HG03045 (cell line): ENCODE data around the gene SSH3.
"Not testable (repeated sequence)": the region's sequence is repeated elsewhere in the genome, so short reads cannot be mapped to it uniquely, and the experiment has no call there.

Source experiments
- ATAC-seq: cut with Tn5 transposase; IDR thresholded peaks from one replicate; pipeline ENCODE4 v1.9.1; 2021; ENCODE audit warnings: mild to moderate bottlenecking, moderate library complexity; ENCODE audit not compliant: unreplicated experiment

The SSH3 gene

GRCh38 chr11:67310246-67311050 is 7.1 kb downstream of the SSH3 start:
- no peak for ATAC-seq

DNA sequence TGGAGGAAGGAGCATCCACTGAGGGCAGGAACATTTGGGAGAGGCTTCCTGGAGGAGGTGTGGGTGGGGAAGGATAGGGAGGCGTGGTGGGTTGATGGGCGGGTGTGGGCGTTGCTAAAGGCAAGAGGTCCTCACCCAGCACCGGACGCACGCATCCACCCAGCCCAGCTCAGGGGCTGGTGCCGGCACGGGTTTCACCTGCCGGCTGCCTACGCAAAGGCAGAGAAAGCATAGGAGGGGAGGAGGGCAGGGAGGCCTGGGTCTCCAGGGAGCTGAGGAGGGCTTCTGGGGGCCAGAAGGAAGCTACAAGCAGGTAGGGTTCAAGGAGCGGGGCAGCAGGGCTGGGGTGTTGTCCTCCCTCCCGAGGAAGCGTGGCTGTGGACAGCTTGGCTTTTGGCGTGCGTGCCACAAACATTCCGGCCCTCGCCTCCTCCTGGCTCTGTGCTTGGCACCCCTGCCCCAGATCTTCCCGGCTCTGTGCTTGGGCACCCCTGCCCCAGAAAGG is 7.8 kb downstream of the SSH3 start:
- ATAC-seq: no peak

GRCh38 chr11:67311556-67312082 is 8.3 kb downstream of the SSH3 start:
- ATAC-seq: no peak

GRCh38 chr11:67312187-67313021 is 9.1 kb downstream of the SSH3 start:
- ATAC-seq: no peak

GRCh38 chr11:67313125-67313890 is 10.0 kb downstream of the SSH3 start:
- ATAC-seq: no peak

GRCh38 chr11:67314218-67314617 is 10.9 kb downstream of the SSH3 start:
- no peak for ATAC-seq

DNA sequence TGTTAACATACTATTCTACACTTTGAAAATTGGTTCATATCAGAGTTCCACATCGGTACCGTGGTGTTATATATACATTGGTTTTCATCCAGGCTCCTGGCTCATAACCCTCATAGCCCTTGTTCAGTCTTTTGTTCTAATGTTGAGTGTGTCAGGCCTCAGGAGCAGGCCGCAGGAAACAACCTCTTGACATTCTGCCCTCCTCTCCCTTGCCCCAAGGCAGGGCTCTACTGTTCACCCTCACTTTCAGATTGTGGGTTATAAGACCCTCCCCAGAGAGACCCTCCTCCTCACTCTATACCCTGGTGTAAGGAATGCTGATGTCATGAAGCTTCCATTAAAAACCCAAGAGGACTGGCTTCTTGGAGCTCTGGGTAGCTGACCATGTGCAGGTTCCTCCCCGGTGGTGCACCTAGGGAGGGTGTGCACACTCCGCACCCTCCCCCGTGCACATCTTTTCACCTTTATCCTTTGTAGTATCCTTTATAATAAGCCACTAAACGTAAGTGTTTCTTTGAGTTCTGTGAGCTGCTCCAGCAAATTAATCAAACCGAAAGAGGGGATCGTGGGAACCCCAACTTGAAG is 12.1 kb downstream of the SSH3 start:
- no peak for ATAC-seq

DNA sequence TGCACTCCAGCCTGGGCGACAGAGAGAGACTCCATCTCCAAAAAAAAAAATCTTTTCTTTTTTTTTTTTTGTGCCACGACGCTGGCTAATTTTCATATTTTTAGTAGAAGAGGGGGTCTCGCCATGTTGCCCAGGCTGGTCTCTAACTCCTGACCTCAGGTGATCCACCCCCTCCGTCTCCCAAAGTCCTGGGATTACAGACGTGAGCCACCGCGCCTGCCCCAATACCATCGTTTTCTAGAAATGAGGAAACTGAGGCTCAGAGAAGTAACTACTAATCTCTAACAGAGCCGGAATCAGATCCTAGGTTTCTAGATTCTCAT is 13.5 kb downstream of the SSH3 start:
- ATAC-seq: no peak

DNA sequence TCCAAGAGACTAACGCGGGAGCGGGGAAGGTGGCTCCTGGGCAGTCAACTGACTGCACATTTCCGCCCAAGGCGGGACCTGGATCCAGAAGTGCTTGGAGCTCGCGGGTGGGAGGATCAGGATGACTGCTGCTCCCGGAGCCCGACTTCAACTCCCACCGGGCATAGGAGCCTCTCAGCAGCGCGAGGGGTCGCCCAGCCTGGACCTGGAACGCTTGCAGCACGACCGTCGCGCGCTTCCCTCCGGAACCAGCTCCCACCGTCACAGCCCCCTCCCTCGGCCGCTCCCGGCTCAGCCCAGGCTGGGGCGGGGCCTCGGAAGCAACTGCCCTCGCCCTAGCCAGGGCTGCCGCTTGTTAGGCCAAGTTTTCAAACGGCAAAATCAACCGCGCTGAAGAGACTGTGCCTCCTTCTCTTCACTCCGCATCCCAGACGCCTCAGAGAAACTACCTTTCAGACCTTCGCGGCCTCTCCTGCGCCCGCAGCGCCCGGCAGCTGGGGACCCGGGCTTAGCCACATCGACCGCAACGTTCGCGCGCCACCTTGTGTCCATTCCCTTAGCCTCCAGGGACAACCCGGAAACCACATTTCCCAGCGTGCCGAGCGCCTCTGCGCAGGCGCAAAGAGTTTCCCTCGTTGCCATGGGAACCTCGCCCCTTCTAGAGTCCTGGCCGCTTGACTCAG is 14.0 kb downstream of the SSH3 start:
- peak; percentile 79 for ATAC-seq

GRCh38 chr11:67317888-67318555 is 14.7 kb downstream of the SSH3 start:
- ATAC-seq: peak; percentile 14

DNA sequence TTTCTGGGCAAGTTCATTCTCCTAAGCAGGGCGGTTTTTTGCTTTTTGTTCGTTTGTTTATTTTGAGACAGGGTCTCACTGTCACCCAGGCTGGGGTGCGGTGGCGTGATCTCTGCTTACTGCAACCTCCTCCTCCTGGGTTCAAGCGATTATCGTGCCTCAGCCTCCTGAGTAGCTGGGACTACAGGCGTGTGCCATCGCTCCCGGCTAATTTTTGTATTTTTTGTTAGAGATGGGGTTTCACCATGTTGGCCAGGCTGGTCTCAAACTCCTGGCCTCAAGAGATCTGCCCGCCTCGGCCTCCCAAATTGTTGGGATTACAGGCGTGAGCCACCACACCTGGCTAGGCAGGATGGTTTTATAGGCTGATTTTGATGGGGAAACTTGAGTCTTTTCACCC is 15.5 kb downstream of the SSH3 start:
- not testable (repeated sequence) for ATAC-seq

GRCh38 chr11:67320011-67320410 is 16.7 kb downstream of the SSH3 start:
- no peak for ATAC-seq

GRCh38 chr11:67320691-67321090 is 17.4 kb downstream of the SSH3 start:
- no peak for ATAC-seq

- no peak for ATAC-seq
Observed at GRCh38 chr11:67321313-67321871, 18.1 kb downstream of the SSH3 start.

DNA sequence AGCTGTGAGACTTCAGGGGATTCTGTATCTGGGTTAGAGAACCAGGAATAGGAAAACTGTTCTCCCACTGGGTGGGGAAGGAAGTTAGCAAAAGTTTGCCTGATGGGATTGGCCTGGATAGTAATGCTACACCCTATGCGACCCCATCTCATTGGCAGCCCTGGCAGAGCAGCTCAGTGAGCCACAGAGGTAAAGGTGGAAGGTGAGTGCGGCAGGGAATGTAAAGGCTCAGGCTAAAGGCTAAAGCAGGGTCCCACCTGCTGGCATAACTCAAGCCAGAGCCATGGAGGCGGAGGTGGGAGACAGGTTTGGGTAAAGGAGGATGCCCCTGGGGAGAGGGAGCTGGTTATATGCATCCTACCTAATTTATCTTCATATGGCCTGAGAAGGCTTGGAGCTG is 18.7 kb downstream of the SSH3 start:
- no peak for ATAC-seq

GRCh38 chr11:67323526-67323925 is 20.2 kb downstream of the SSH3 start:
- ATAC-seq: no peak

DNA sequence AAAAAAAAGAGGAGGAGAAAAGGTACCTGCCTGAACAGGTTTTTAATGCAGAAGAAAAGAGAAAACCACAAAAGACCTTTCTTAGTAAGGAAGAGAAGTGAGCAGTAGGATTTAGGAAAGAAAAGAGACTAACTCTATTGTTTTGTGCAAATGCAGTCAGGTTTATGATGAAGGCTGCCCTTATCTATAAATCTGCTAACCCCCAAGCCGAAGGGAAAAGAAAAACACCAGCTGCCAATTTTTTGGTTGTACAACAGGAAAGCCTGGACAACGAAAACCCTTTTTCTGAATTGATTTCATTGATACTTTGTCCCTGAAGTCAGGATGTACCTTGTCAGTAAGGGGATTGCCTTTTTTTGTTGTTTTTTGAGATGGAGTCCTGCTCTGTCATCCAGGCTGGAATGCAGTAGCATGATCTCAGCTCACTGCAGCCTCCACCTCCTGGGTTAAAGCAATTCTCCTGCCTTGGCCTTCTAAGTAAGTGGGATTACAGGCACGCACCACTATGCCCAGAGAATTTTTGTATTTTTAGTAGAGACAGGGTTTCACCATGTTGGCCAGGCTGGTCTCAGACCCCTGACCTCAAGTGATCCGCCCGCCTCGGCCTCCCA is 28.9 kb downstream of the SSH3 start:
- no peak for ATAC-seq

- ATAC-seq: no peak
Observed at GRCh38 chr11:67337257-67337656, 33.9 kb downstream of the SSH3 start.

DNA sequence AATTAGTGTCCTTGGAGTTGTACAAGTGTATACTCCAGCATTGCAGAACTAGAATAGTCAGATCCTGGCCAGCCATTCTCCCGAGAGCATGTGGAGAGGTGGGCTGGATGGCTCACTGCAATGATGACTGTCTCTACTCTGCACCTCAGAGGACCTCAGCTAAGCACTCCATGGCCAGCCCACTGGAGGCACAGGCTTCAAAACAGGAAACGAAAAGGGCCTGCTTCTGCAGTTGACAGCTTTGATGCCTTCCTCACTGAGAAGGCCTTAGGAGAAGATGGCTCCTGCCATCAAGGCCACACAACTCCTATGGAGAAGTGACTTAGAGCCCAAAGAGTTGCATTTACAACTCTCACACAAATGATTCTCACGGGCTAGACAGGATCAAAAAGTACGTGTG is 40.9 kb downstream of the SSH3 start:
- no peak for ATAC-seq
